Middle frontal gyrus (tissue), 1 donor: ENCODE results near the gene TMPRSS2.

Experiments used
- DNase-seq: peaks from one replicate; pipeline ENCODE4 v3.0.0-alpha.2; 2015; ENCODE audit warnings: low spot score; ENCODE audit errors: extremely low spot score

Gene TMPRSS2

GRCh38 chr21:41451753-41452676 lies 55.9 kb downstream of the TMPRSS2 start:
- DNase-seq = no peak

DNA sequence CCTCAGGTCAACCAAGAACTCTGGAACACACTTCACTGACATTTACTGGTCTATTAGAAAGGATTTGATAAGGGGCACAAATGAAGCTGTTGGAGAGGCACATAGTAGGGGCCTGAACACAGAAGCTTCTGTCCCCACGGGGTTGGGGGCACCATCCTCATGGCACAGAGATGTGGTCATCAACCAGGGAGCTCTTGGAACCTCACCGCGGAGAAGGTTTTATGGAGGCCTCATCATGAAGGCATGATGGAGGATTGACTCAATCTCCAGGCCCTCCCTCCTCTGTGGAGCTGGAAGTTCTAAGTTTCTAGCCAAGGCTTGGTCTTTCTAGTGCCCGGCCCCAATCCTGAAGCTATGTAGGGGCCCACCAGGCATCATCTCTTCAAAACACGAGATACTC lies 58.3 kb downstream of the TMPRSS2 start:
- no peak for DNase-seq

DNA sequence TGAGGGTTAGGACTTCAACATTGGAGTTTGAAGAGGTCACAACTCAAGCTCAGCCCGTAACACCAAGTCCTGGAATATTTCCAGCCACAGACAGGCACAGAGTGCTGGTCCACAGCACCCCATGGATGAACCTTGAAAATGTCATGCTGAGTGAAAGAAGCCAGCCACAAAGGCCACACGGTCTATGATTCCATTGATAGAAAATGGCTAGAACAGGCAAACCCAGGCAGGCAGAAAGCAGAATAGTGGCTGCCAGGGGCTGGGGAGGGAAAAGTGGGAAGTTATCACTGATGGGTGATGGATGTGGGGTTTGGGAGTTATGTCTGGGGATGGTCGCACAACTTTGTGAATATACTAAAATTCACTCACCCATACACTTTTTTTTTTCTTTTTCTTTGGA lies 60.6 kb downstream of the TMPRSS2 start:
- DNase-seq = no peak

- DNase-seq = no peak
Measured at GRCh38 chr21:41446586-41446985, 61.4 kb downstream of the TMPRSS2 start.

GRCh38 chr21:41445465-41445862 lies 62.5 kb downstream of the TMPRSS2 start:
- no peak for DNase-seq

DNA sequence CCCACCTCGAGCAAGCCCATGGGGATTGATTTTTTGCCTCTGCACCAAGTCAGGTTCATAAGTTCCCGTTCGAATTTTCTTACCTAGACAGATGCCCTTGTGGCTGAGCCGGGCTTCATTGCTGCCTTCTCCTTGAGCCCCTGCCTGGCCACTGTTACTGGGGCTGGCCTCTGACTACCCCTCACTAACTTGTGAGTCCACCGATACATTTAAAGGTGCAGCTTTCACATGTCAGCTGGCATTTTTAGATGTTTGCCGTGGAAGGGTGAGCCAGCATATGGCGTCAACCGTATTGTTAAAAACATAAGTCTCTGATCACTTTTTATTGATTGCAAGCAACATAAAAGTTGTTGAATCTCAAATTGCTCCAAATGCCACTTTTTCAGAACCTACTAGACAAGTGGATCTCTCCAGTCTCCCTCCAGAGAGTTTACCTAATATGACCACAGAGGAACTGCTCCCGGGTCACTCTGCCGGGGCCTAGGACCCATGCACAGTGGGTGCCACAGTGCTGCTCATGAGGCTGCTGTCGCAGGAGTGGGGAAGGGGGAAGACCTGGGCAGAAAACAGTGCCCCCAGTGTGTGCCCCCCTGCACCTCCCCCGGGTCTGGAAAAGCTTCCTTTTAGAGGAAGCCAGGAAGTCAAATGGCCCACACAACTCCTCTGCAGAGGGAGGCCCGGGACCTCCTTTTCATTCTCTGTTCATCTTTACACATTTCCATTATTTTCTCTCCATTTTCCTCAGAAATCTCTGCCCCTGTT lies 63.1 kb downstream of the TMPRSS2 start:
- DNase-seq = no peak

- no peak for DNase-seq
Measured at GRCh38 chr21:41443562-41443961, 64.4 kb downstream of the TMPRSS2 start.

GRCh38 chr21:41442481-41443186 lies 65.3 kb downstream of the TMPRSS2 start:
- no peak for DNase-seq

- no peak for DNase-seq
Measured at GRCh38 chr21:41441546-41441945, 66.4 kb downstream of the TMPRSS2 start.

DNA sequence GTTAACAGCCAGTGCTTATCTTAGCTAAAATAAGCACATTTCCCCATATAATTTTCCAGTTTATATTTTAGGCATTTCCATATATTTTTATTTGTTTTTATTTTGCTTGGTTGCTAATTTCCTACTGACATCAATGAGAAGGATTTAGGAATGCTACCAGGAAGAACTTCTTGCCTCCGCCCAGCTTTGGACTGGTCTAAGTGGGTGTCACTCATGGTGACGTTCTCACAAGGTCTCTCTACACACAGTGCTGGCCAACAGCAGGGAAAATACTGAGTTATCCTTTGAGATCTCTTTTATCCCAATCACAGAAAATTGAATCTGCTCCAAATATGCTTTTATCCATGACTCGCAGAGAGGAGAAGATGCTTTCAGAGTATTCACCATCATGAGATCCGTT lies 68.7 kb downstream of the TMPRSS2 start:
- DNase-seq = no peak

- no peak for DNase-seq
Measured at GRCh38 chr21:41438425-41439113, 69.4 kb downstream of the TMPRSS2 start.

DNA sequence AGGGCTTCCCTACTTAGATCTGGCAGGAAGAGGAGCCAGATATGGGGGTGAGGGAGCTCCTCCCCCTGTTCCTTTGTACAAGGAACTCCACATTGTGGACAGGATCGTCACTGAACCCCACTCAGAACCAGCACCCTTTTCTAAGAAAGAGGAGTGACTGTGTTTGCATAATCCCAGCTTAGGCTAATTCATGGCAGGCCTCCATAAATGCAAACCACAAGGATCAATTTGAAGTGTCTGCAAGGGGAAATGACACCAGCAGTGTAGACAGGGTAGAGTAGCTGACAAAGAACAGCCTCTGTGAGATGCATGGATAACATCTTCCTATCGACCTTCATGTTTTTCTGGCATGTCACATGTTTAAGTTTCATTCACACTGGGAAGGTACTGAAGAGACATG lies 70.2 kb downstream of the TMPRSS2 start:
- no peak for DNase-seq

GRCh38 chr21:41435706-41436105 lies 72.3 kb downstream of the TMPRSS2 start:
- DNase-seq = no peak

- DNase-seq = no peak
Measured at GRCh38 chr21:41433566-41433965, 74.4 kb downstream of the TMPRSS2 start.

- DNase-seq = no peak
Measured at GRCh38 chr21:41432562-41433460, 75.1 kb downstream of the TMPRSS2 start.

GRCh38 chr21:41431788-41432548 lies 76.0 kb downstream of the TMPRSS2 start:
- no peak for DNase-seq

- DNase-seq = no peak
Measured at GRCh38 chr21:41429925-41430491, 78.0 kb downstream of the TMPRSS2 start.

DNA sequence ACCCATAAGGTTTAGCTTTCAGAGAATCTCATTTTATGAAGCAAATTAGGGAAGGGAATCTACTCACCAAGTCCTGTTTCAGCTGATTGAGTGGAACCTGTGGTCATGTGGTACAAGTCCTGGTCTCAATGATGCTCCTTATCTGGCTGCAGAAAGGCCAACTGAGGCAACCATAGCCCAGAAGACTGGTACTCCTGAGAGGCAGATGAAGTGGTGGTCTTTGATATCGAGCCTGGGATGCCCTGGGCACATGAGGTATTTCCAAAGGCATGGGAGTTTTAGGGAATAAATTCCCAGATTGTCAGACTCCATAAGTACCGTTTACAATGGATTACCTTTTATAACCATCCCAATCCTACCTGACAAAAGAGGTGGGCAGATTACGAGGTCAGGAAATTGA lies 78.7 kb downstream of the TMPRSS2 start:
- no peak for DNase-seq

GRCh38 chr21:41428847-41429246 lies 79.1 kb downstream of the TMPRSS2 start:
- no peak for DNase-seq
